Fibroblast of the aortic adventitia (primary cell): ENCODE data around the gene IL20RB. TPM values are rescaled to one million over a fixed set of nuclear protein-coding genes. Genes with fewer than 3 reads are reported as not detected.

Experiments used
- DNase-seq: peaks from one replicate; pipeline ENCODE4 v3.0.0-alpha.2; 2010; ENCODE audit warnings: low read depth
- H3K4me3 ChIP-seq: 2 replicates; pipeline ENCODE4 v1.5.1; 2011; ENCODE audit warnings: low read depth, mild to moderate bottlenecking, control low read depth, low read length, moderate library complexity
- total RNA-seq: library from RNA; depleted of rRNA; stranded (reverse); fragments of >200 nt; gene quantifications from 2 replicates; pipeline ENCODE4 v1.2.3, GENCODE V29; 2012; ENCODE audit warnings: low replicate concordance
- TF ChIP-seq, protein P1 (sequence below): IDR thresholded peaks from 2 replicates; pipeline ENCODE4 v1.5.1; 2011; ENCODE audit warnings: mild to moderate bottlenecking, low read length, control low read depth, inconsistent platforms; ENCODE audit not compliant: insufficient read depth

Gene IL20RB
- total RNA-seq, 1 donor: 4.6 TPM

DNA sequence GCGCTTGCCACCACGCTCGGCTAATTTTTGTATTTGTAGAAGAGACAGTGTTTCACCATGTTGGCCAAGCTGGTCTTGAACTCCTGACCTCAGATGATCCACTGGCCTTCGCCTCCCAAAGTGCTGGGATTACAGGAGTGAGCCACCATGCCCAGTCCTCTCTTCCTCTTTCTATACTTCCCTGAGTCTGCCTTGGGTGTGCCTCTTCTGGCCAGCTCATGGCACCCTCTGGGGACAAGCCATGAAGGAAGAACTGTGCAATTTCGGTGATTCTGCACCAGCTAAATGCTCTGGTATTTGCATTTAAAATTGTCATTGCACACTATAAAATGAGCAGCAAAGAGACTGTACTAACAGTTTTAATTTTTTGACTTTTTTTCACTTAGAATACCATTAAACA lies 66.6 kb downstream of the IL20RB start:
- TF ChIP-seq, protein P1, sequence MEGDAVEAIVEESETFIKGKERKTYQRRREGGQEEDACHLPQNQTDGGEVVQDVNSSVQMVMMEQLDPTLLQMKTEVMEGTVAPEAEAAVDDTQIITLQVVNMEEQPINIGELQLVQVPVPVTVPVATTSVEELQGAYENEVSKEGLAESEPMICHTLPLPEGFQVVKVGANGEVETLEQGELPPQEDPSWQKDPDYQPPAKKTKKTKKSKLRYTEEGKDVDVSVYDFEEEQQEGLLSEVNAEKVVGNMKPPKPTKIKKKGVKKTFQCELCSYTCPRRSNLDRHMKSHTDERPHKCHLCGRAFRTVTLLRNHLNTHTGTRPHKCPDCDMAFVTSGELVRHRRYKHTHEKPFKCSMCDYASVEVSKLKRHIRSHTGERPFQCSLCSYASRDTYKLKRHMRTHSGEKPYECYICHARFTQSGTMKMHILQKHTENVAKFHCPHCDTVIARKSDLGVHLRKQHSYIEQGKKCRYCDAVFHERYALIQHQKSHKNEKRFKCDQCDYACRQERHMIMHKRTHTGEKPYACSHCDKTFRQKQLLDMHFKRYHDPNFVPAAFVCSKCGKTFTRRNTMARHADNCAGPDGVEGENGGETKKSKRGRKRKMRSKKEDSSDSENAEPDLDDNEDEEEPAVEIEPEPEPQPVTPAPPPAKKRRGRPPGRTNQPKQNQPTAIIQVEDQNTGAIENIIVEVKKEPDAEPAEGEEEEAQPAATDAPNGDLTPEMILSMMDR: no peak
- no peak for DNase-seq
- no peak overlapping the region for H3K4me3 ChIP-seq

DNA sequence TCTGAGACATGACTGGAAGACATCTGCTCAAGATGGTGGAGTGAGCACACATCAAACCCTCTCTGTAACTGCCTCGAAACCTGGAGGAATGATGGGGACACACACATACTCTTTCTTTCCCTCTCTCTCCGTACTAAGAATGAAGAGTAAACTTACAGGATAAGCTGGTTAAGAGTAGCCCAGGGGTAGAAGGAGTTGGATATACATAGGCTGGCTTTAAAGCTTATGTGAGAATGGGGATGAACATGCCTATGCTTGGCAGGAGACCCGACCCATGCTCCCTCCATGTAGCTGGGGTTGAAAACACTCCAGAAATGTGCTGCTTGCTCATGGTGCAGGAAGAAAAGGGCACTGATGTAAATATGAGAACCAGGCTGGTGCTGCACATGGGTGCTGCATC lies 68.9 kb downstream of the IL20RB start:
- DNase-seq: no peak
- TF ChIP-seq, protein P1: no peak
- H3K4me3 ChIP-seq: no peak overlapping the region

DNA sequence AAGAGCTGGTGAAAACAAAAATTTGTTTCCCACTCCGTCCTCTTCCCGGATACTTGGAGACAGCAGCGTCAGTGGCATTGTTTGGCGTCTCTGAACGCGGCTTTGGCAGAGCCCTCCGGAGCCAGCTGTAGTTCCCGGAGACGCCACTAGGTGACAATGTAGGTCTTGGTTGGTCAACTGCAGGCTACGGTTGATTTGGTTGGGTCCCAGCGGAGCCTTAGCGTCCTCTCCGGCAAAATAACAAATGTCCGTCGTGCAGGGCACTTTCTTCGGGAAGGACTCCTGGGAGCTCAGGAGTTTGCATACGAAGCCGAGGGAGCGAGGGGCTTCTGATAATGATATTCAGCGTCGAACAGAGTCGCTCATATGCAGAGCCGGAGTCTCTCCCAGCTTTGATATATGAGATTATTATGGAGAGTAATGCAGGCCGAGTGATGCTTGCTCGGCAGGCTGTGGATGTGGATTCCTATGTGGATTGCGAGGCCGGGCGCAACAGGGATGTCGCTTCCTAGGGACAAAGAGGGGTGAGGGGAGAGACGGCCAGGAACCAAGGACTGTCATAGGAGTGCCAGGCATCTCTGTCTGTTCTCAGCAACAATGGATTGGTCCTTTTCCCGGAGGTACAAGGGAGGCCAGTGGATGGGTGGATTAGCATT lies 74.8 kb downstream of the IL20RB start:
- peak overlapping the region; percentile 63 for H3K4me3 ChIP-seq
- peak; percentile 84 for DNase-seq
- TF ChIP-seq, protein P1: peak; percentile 99

DNA sequence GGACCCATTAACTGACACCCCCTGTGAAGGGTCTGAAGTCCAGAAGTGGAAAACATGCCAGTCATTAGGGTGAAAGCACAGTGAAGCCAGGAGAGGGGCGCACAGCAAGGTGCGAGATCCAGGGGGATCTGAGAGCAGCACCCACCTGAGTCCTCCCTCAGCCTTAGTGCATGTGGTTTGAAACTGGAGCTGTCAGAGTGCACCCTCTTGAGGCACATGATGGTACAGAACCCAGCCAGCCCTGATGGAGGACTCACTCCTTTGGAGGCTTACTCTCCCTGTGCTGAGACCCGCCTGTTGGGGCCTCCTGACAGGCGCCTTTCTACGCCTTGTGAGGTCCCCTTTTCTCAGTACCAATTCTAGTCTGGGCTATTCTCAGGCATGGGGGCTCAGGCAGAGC lies 77.8 kb downstream of the IL20RB start:
- TF ChIP-seq, protein P1: peak; percentile 34
- no peak for DNase-seq

DNA sequence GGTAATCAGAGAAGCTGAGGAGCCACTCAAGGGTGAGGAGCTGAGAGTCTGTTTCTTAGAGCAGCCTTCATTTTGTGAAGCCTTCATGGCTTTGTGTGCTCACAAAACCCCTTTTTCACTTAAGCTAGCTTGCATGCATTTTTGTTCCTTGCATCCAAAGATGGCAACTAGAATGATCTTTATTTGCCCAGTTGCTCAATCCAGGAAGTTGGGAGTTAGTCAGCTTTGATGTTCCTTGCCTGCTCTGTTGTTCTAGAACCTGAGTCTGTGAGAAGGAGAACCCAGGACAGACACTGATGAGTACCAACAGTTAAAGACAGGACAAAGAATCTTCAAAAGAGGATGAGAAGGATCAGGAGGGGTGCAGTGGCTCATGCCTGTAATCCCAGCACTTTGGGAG lies 81.8 kb downstream of the IL20RB start:
- DNase-seq: no peak
- TF ChIP-seq, protein P1: no peak
- H3K4me3 ChIP-seq: no peak overlapping the region

More for the DNA sequence above, 77.8 kb downstream of the IL20RB start:
- no peak overlapping the region for H3K4me3 ChIP-seq

DNA sequence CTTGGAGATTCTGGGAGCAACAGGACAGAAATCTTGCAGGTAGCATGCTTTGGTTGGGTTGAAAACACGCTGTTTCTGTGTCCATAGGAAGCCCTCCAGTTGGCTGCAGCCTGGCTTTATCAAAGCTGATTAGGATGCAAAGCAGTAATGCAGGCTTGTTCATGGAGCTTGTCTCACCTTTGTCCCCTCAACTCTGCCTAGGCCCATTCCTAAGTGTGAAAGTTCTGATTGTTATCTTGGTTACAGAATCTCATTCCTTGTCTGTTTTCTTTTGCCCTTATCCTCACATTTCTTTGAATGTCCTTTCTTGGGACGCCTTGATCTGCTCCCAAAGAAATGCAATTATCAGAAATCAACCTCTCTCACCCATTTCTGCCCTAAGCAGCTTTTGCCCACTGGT lies 83.5 kb downstream of the IL20RB start:
- no peak overlapping the region for H3K4me3 ChIP-seq
- TF ChIP-seq, protein P1: no peak
- no peak for DNase-seq

DNA sequence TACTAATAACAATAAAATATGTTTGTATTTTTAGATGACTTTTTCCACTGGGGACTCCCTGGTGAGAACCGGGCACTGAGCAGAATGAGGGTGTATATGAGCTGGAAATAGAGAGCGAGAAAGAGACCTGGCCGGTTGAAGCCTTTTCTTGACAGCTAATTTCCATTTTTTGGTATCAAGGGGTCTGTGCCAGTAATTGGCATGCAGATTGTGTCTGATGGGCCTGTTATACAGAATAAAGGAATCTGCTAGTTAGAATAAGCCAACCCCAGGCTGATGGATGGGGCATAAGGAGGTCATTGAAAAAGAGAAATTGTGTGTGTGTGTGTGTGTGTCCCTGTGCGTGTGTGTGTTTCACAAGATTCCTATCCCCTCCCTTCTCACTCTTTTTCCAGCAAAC lies 83.9 kb downstream of the IL20RB start:
- no peak for DNase-seq
- TF ChIP-seq, protein P1: no peak
- H3K4me3 ChIP-seq: no peak overlapping the region
